Urinary bladder (tissue), 4 donors: ENCODE data around the gene STK32A. TPM values are rescaled to one million over a fixed set of nuclear protein-coding genes. Genes with fewer than 3 reads are reported as not detected.
"Not testable (repeated sequence)": the region's sequence is repeated elsewhere in the genome, so short reads cannot be mapped to it uniquely, and the experiment has no call there.

Experiments
- DNase-seq: peaks from one replicate; pipeline ENCODE4 v3.0.0-alpha.2; 2015; ENCODE audit errors: extremely low spot score
- H3K27ac ChIP-seq: one replicate; pipeline ENCODE4 v1.5.1; 2013; ENCODE audit warnings: low read depth, mild to moderate bottlenecking, moderate library complexity
- H3K36me3 ChIP-seq: one replicate; pipeline ENCODE4 v1.6.1; 2013; ENCODE audit warnings: mild to moderate bottlenecking, moderate library complexity; ENCODE audit not compliant: insufficient read depth
- H3K4me1 ChIP-seq: one replicate; pipeline ENCODE4 v1.6.1; 2013; ENCODE audit warnings: mild to moderate bottlenecking, moderate library complexity; ENCODE audit not compliant: insufficient read depth
- H3K4me3 ChIP-seq: one replicate; pipeline ENCODE4 v1.5.1; 2013; ENCODE audit warnings: low read depth, low read length
- WGBS: extraction: QIAGEN DNeasy Blood & Tissue Kit; methylation state at CpG from one replicate; pipeline ENCODE4 v1.1.7; 2013; 5-methylcytosine and 5-hydroxymethylcytosine counted together
- polyA plus RNA-seq: library from polyadenylated mRNA; stranded (reverse); fragments of 200-250 nt; gene quantifications from one replicate; pipeline ENCODE4 v1.2.3, GENCODE V29; 2013
- total RNA-seq: library from RNA; depleted of rRNA; stranded (reverse); fragments of >200 nt; gene quantifications from one replicate; pipeline ENCODE4 v1.2.3, GENCODE V29; 2014
- donor health status: healthy with polysubstance abuse.
- donor health status: healthy.

The STK32A gene
- total and polyA plus RNA-seq, 2 donors, result 1.3 to 7.8 TPM

DNA sequence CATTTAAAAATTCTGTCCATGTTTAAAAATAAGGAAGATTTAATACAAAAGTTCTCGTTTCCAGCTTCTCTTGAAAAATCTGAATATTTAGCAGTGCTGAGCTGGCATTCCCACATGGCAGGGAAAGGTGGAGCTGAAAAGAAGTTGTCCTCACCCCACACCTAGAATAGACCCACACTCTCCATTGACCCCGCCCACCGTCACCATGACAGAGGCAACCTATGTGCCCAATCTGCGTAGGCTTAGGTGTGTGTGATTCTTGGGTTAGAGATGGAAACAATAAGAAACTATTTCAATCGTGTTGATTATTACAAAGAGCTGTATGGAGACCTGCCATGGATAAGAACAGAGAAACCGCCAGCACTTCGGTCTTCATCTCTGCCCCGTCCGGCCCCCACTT, 8.9 kb upstream of the STK32A start:
- no peak for DNase-seq
- Histone ChIP-seq H3K36me3 (no peaks in the 10 kb centered on the region), H3K4me1 (no peaks in the 10 kb centered on the region), H3K4me3 (no peak overlapping the region), H3K27ac (no peak overlapping the region)
- 98% methylated on average over 9 of the region's 9 CpGs for WGBS

GRCh38 chr5:147226512-147226911, 8.3 kb upstream of the STK32A start:
- no peaks in the 10 kb centered on the region for H3K36me3 ChIP-seq
- no peak overlapping the region for H3K4me3 ChIP-seq
- H3K4me1 ChIP-seq, result no peaks in the 10 kb centered on the region
- H3K27ac ChIP-seq, result no peak overlapping the region
- no peak for DNase-seq
- 93% methylated on average over 15 of the region's 15 CpGs for WGBS

GRCh38 chr5:147234239-147234824, 494 bp upstream of the STK32A start:
- H3K36me3 ChIP-seq, result no peaks in the 10 kb centered on the region
- peak overlapping the region; percentile 44 for H3K4me3 ChIP-seq
- no peak overlapping the region for H3K27ac ChIP-seq
- 2% methylated on average over 31 of the region's 32 CpGs for WGBS
- no peaks in the 10 kb centered on the region for H3K4me1 ChIP-seq
- no peak for DNase-seq

- no peaks in the 10 kb centered on the region for H3K36me3 ChIP-seq
- 81% methylated on average over 4 of the region's 4 CpGs for WGBS
- no peak overlapping the region for H3K4me3 ChIP-seq
- DNase-seq, result no peak
- H3K27ac ChIP-seq, result no peak overlapping the region
- no peaks in the 10 kb centered on the region for H3K4me1 ChIP-seq
Measured at GRCh38 chr5:147240266-147240985, 5.6 kb downstream of the STK32A start.

DNA sequence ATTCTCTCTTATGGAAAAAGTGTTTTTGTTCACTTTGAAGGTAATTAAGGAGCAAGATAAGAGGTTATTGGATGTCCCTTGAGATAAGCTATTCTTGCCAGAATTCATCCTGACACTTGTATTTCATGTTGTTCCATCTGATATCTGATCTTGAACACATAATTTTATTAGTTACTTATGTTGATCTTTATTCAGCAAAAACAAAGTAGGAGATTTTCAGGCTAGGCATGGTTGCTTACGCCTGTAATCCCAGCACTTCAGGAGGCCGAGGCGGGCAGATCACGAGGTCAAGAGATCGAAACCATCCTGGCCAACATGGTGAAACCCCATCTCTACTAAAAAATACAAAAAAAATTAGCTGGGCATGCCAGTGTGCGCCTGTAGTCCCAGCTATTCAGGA, 8.4 kb downstream of the STK32A start:
- WGBS, result 78% methylated on average over 6 of the region's 6 CpGs
- not testable (repeated sequence) for H3K4me3 ChIP-seq, DNase-seq, H3K4me1 ChIP-seq, H3K27ac ChIP-seq, H3K36me3 ChIP-seq

DNA sequence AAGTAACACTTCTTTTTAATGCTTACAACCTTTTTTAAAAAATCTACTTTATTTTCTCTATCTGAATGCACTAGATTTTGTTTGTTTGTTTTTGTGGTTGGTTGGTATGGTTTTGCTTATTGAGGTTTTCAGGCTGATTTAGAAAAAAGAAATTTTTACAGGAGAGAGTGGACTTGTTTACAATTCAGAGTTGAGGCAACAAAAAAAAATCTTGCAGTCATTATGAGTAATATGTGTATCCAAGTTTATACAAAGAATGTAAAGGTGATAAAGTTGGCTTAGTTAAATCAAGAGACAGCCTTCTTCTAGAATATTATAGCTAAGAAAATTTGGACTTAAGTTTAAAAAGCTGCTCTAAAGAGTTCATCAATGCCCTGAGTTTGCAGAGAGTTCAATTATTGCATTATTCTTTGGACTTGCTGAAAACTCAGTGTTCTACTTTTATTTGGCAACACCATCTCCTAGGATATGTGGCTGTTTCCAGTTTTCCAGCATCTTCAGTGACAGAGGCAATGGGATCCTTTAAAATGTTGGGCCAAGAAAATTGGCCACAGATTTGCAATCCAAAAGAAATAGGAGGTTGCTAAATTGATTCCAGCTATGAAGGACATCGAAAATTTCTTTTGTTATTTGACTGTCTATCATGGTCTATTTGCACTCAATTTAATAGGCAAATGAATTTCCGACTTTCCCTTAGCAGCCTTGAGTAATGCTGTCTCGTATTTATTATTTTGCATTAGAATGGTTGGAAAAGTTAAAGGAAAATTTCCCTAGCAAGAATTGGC, 10.7 kb downstream of the STK32A start:
- 66% methylated on average over 3 of the region's 3 CpGs for WGBS
- DNase-seq, result no peak
- Histone ChIP-seq H3K36me3 (no peaks in the 10 kb centered on the region), H3K4me1 (no peaks in the 10 kb centered on the region), H3K27ac (no peak overlapping the region), H3K4me3 (no peak overlapping the region)

DNA sequence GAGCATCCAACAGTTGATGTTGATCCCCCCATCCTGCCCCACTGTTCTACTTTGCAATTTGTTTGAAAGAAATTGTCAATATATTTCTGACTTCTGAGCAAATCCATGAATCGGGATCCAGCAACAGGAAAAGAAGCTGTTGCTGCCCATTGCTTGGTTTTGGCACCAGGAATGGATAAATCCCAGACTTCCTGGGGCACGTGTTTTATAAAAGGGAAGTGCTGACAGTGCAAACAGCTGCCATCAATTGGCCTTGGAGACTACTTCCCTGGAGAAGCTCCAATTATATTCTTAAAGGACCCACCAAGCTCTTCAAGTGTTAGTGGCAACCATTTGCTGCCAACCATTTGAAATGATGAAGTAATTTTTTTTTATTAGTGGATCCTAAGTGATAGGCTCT, 13.7 kb downstream of the STK32A start:
- H3K4me3 ChIP-seq, result no peak overlapping the region
- H3K27ac ChIP-seq, result no peak overlapping the region
- no peaks in the 10 kb centered on the region for H3K36me3 ChIP-seq
- 32% methylated on average over 2 of the region's 2 CpGs for WGBS
- H3K4me1 ChIP-seq, result no peaks in the 10 kb centered on the region
- no peak for DNase-seq

DNA sequence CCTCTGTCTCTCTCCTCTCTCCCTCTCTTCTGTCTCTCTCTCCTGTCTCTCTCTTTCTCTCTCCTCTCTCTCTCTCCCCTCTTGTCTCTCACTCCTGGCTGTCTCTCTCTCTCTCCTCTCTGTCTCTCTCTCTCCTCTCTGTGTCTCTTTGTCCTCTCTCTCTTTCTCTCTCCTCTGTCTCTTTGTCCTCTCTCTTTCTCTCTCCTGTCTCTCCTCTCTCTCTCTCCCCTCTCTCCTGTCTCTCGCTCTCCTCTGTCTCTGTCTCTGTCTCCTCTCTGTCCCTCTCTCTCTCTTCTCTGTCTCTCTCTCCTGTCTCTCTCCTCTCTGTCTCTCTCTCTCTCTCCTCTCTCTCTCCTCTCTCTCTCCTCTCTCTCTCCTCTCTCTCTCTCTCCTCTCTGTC, 25.0 kb downstream of the STK32A start:
- Histone ChIP-seq H3K27ac (no peak overlapping the region), H3K4me1 (no peaks in the 10 kb centered on the region), H3K36me3 (no peaks in the 10 kb centered on the region), H3K4me3 (no peak overlapping the region)
- DNase-seq, result no peak
- 91% methylated on average over 1 of the region's 1 CpG for WGBS

DNA sequence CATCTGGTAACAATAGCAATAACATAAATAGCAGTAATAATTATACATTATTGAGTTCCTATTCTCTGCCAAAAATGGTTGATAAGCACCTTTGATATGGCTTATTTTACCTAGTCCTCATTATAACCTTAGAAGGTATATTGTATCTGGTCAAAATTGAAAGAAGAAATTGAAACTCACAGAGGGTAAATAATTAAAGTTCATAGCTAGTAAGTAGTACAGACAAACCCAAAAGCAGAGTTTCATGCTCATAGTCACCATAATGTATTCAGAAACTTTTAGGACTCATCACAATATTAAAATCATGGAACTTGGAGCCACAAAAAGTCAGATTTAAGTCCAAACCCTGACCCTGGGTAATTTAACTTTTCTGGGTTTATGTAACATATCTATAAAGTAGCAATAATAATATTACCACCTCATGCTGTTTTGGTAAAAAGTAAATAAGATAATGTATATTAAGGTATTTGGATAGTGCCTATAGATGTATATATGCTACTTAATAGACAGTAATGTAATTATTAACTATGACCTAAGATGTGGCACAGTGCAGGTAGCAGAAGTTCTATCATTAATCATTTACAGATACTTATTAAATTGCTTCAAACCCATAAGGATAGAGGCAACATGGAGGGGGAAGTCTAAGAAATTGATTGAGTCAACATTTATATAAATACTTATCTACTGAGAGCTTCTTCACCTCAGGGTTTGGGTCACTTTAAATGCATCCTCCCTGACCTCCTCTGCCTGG, 32.4 kb downstream of the STK32A start:
- H3K4me3 ChIP-seq, result no peak overlapping the region
- H3K4me1 ChIP-seq, result no peaks in the 10 kb centered on the region
- no peak overlapping the region for H3K27ac ChIP-seq
- DNase-seq, result no peak
- no peaks in the 10 kb centered on the region for H3K36me3 ChIP-seq

GRCh38 chr5:147276497-147276896, 41.7 kb downstream of the STK32A start:
- H3K27ac ChIP-seq, result no peak overlapping the region
- WGBS, result 85% methylated on average over 1 of the region's 1 CpG
- no peaks in the 10 kb centered on the region for H3K4me1 ChIP-seq
- H3K4me3 ChIP-seq, result no peak overlapping the region
- H3K36me3 ChIP-seq, result peaks cover 2% of the 10 kb centered on the region
- DNase-seq, result no peak

DNA sequence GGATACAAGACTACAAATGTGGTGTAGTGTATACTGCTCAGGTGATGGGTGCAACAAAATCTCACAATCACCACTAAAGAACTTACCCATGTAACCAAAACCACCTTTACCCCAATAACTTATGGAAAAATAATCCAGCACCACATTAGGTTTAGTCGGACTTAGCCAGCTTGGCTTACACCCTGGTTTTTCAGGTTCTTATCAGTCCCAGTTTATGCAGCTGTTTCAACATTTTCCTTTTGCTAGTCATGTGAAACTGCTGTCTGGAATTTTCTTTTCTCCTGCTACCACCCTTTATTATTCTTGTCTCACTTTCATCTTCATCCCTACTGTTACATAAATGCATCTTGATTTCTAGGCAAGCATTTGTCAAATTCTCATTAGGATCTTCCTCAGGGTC, 51.5 kb downstream of the STK32A start:
- H3K36me3 ChIP-seq, result peaks cover 1% of the 10 kb centered on the region
- no peak overlapping the region for H3K4me3 ChIP-seq
- no peaks in the 10 kb centered on the region for H3K4me1 ChIP-seq
- no peak overlapping the region for H3K27ac ChIP-seq
- WGBS, result 57% methylated on average over 1 of the region's 1 CpG
- DNase-seq, result no peak

DNA sequence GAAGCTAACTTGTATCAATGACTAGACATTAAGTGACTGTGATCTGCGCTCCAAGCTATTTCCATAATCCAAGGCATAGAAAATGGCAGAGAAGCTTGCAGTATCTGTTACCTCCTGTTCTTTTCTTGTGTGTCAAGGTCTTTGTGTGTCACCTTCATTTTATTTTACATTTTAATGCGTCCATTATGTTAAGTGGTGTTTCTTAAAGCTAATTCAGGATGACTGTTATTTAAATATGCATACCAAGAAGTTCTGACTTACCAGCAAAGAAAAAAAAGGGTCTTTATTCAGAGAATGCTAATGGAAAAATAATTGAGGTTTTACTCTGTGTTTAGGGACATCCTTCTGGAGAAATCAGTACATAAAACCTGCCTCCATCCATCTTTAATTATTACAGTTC, 52.3 kb downstream of the STK32A start:
- no peaks in the 10 kb centered on the region for H3K4me1 ChIP-seq
- no peak overlapping the region for H3K4me3 ChIP-seq
- no peak for DNase-seq
- H3K27ac ChIP-seq, result no peak overlapping the region
- 75% methylated on average over 2 of the region's 2 CpGs for WGBS
- H3K36me3 ChIP-seq, result peaks cover 1% of the 10 kb centered on the region

DNA sequence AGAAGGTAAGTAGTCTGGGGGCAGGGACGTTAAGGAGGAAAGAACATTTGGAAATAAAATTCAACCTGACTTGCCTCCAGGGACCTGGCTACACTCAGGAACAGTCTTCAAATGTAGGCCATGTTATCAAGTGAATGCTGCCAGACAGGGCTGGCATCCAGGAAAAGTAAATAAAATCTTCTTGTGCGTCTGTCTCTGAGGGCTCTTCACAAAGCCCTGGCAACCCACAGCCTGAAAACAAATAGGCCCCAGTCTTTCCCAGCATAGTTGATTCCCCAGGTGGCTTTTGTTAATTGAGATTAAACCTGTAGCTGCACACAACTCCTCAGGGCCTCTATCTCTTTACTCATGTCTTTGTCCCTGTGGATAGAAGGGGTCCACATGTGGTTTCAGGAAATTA, 55.4 kb downstream of the STK32A start:
- 49% methylated on average over 2 of the region's 2 CpGs for WGBS
- Histone ChIP-seq H3K4me1 (no peaks in the 10 kb centered on the region), H3K4me3 (no peak overlapping the region), H3K36me3 (peaks cover 1% of the 10 kb centered on the region), H3K27ac (no peak overlapping the region)
- DNase-seq, result no peak
